CD14-positive monocyte (primary cell): ENCODE results near the gene DHRS1. TPM values are rescaled to one million over a fixed set of nuclear protein-coding genes. Genes with fewer than 3 reads are reported as not detected.

Experiments used
- DNase-seq, 3 donors: peaks; one replicate each; pipeline ENCODE4 v3.0.0-alpha.2; 2011 to 2022
- H2AFZ ChIP-seq: 2 replicates; pipeline ENCODE4 v1.6.0; 2012; ENCODE audit warnings: mild to moderate bottlenecking, low read depth, low read length, inconsistent platforms; ENCODE audit not compliant: insufficient read depth, poor library complexity, severe bottlenecking
- H3K27ac ChIP-seq, 2 donors: 1 replicate in 1 of 2; 2 replicates in 1 of 2; pipeline ENCODE4 v1.5.1; 2012 to 2013; ENCODE audit warnings: low read length in 2 of 2, control low read depth in 1 of 2, inconsistent platforms in 1 of 2, low read depth in 1 of 2, mild to moderate bottlenecking in 1 of 2
- H3K27me3 ChIP-seq, 2 donors: one replicate each; pipeline versions ENCODE4 v1.6.0 to v1.6.1; 2011 to 2013; ENCODE audit warnings: low read length in 2 of 2; ENCODE audit not compliant: control insufficient read depth in 2 of 2, insufficient read depth in 2 of 2
- H3K36me3 ChIP-seq, 2 donors: replicated peaks in 1 of 2; 1 replicate in 1 of 2; 2 replicates in 1 of 2; pipeline versions ENCODE4 v1.5.1 to v1.6.1; 2012 to 2013; ENCODE audit warnings: low read length in 2 of 2, control low read depth in 1 of 2, inconsistent platforms in 1 of 2, mild to moderate bottlenecking in 1 of 2; ENCODE audit not compliant: insufficient read depth in 2 of 2, control insufficient read depth in 1 of 2
- H3K4me1 ChIP-seq, 2 donors: 1 replicate in 1 of 2; 2 replicates in 1 of 2; pipeline versions ENCODE4 v1.5.1 to v1.6.1; 2012 to 2013; ENCODE audit warnings: low read length in 2 of 2, control low read depth in 1 of 2, inconsistent platforms in 1 of 2, mild to moderate bottlenecking in 1 of 2, moderate library complexity in 1 of 2; ENCODE audit not compliant: insufficient read depth in 2 of 2, control insufficient read depth in 1 of 2
- H3K4me2 ChIP-seq: replicated peaks from 2 replicates; pipeline ENCODE3; 2012; ENCODE audit warnings: low read length, moderate library complexity, mild to moderate bottlenecking; ENCODE audit not compliant: poor library complexity, severe bottlenecking; ENCODE audit errors: extremely low read depth
- H3K4me3 ChIP-seq, 3 experiments: fragments of 200-600 bp in 1 of 3; sonication (generic) in 1 of 3; replicated peaks in 1 of 3; 1 replicate in 2 of 3; 2 replicates in 1 of 3; pipeline ENCODE4 v1.5.1; 2011 to 2013; ENCODE audit warnings: low read length in 3 of 3, mild to moderate bottlenecking in 3 of 3, control low read depth in 2 of 3, low read depth in 2 of 3, inconsistent platforms in 1 of 3, moderate library complexity in 1 of 3
- H3K79me2 ChIP-seq: 2 replicates; pipeline ENCODE4 v1.6.0; 2012; ENCODE audit warnings: mild to moderate bottlenecking, control low read depth, inconsistent platforms, low read length, moderate library complexity; ENCODE audit not compliant: insufficient read depth
- H3K9ac ChIP-seq: 2 replicates; pipeline ENCODE4 v1.6.0; 2017; ENCODE audit warnings: low read length, mild to moderate bottlenecking; ENCODE audit not compliant: insufficient read depth, poor library complexity, severe bottlenecking
- H3K9me3 ChIP-seq, 2 donors: replicated peaks in 1 of 2; 1 replicate in 1 of 2; 2 replicates in 1 of 2; pipeline versions ENCODE4 v1.5.1 to v1.6.1; 2012 to 2013; ENCODE audit warnings: low read length in 2 of 2, control low read depth in 1 of 2; ENCODE audit not compliant: control insufficient read depth in 1 of 2, insufficient read depth in 1 of 2
- H4K20me1 ChIP-seq: 2 replicates; pipeline ENCODE4 v1.6.0; 2012; ENCODE audit warnings: mild to moderate bottlenecking, low read length, control low read depth, moderate library complexity; ENCODE audit not compliant: insufficient read depth
- H3K27ac Mint-ChIP-seq, 7 donors: one replicate each; pipeline ENCODE4 v1.8.0; 2020; ENCODE audit warnings: mild to moderate bottlenecking in 7 of 7, mixed read lengths in 7 of 7, moderate library complexity in 6 of 7, inconsistent platforms in 2 of 7
- H3K27me3 Mint-ChIP-seq, 3 donors: one replicate each; pipeline ENCODE4 v1.8.0; 2021 to 2022; ENCODE audit warnings: low read depth in 3 of 3, mild to moderate bottlenecking in 3 of 3, mixed read lengths in 3 of 3, moderate library complexity in 3 of 3, inconsistent platforms in 1 of 3
- H3K36me3 Mint-ChIP-seq, 2 donors: one replicate each; pipeline ENCODE4 v1.8.0; 2020; ENCODE audit warnings: mixed read lengths in 2 of 2, inconsistent platforms in 1 of 2, mild to moderate bottlenecking in 1 of 2
- H3K4me1 Mint-ChIP-seq: one replicate; pipeline ENCODE4 v1.8.0; 2020; ENCODE audit warnings: mild to moderate bottlenecking, mixed read lengths
- H3K4me3 Mint-ChIP-seq, 2 donors: one replicate each; pipeline ENCODE4 v1.8.0; 2020; ENCODE audit warnings: mild to moderate bottlenecking in 2 of 2, mixed read lengths in 2 of 2, moderate library complexity in 1 of 2
- H3K9me3 Mint-ChIP-seq, 7 donors: one replicate each; pipeline ENCODE4 v1.8.0; 2020 to 2022; ENCODE audit warnings: mixed read lengths in 7 of 7, mild to moderate bottlenecking in 6 of 7, moderate library complexity in 6 of 7, inconsistent platforms in 2 of 7
- WGBS: methylation state at CpG from one replicate; pipeline ENCODE4 v1.1.5; 2013; ENCODE audit warnings: missing lambda C conversion rate; ENCODE audit not compliant: insufficient coverage; 5-methylcytosine and 5-hydroxymethylcytosine counted together
- intact Hi-C, 2 donors: fragments of 100-400 bp; cut with micrococcal nuclease; formaldehyde crosslinking; loops; one replicate each; pipeline versions ENCODE4 v1.15.0 to v1.15.1; 2023
- polyA plus RNA-seq, 3 donors: library from polyadenylated mRNA; depleted of rRNA in 1 of 3; unstranded in 2 of 3; stranded (reverse) in 1 of 3; fragments of 300-500 nt in 2 of 3; fragments of >200 nt in 1 of 3; fragmentation: Illumina TruSeq in 2 of 3; gene quantifications; 1 replicate in 2 of 3; 2 replicates in 1 of 3; pipeline ENCODE4 v1.2.3, GENCODE V29; 2012 to 2021
- TF ChIP-seq, protein P1 (sequence below): fragments of 200-600 bp; IDR thresholded peaks from one replicate; pipeline ENCODE4 v1.8.0; 2022; ENCODE audit warnings: antibody characterized with exemption, mild to moderate bottlenecking

Gene DHRS1
- polyA plus RNA-seq, 3 donors, result 31.6 to 49.4 (median 48.8) TPM

DNA sequence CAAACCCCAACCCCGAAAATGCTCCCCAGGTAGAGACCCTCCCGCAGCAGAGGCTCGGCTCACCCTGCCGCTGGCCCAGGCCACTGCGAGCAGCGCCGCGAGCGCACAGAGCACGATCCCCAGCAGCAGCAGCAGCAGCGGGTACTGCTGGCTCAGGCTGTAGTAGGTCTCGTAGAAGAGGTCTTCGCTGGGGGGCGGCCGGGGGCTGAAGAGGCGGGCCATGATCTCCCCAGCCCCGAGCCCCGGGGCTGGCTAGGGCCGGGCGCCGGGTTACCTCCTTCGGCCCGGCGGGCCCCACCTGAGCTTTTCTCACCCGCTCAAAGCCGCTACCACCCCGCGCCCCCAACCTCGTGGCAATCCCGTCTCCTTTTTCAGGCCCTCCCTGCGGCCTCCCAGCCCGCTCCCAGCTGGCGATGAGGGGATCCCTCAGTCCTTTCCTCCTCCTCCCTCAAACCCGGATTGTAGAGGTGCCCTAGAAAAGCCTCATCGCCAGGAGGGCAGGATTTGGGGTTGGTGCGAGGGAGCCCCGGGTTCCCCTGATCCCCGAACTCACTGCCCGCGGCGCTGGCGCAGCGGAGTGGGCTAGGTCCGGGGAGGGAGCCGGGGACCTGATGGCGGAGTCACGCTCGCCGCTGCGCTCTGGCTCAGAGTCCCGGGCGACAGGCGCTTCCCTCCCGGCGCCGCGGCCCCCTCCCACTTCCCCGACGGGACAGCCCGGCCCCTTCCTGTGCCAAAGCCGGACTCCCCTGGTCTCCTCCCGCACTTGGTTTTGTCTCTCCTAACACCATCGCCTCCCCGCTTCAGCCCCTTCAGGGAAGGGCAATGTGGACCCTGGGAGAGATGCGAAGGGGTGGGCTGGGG, 35.1 kb upstream of the DHRS1 start, which contains the start of gene ADCY4:
TSS of gene ADCY4 (minus strand) at position 641 of the 861 bp plus-strand sequence. CDS start at position 222, 419 bp downstream.
- Histone ChIP-seq H3K27ac (no peak within 1 kb of the TSS), H4K20me1 (peaks cover 52% of the 10 kb centered on the region), H3K9ac (peak within 1 kb of the TSS; percentile 15), H3K4me3 (peak within 1 kb of the TSS; percentile 6 to 66 (median 18)), H3K27me3 (peaks cover 9 to 27% of the 10 kb centered on the region in 2 donors), H3K36me3 (peaks cover 19 to 26% of the 10 kb centered on the region in 2 donors), H3K4me2 (peak within 1 kb of the TSS; percentile 78), H2AFZ (peak within 1 kb of the TSS; percentile 14), H3K4me1 (peaks cover 86 to 97% of the 10 kb centered on the region in 2 donors), H3K9me3 (peaks cover 0 to 2% of the 10 kb centered on the region in 2 donors), H3K79me2 (peaks cover 20% of the 10 kb centered on the region)
- Mint-ChIP-seq H3K9me3 (peaks cover 0 to 9% (median 5%) of the 10 kb centered on the region in 7 donors), H3K4me1 (peaks cover 87% of the 10 kb centered on the region), H3K4me3 (peak within 1 kb of the TSS; percentile 74 to 89), H3K36me3 (peaks cover 43 to 50% of the 10 kb centered on the region in 2 donors), H3K27me3 (peaks cover 23 to 41% (median 36%) of the 10 kb centered on the region in 3 donors), H3K27ac (peak within 1 kb of the TSS in 4 of 7 donors; percentile 53 to 74 (median 54))
- under 1% methylated on average over 43 of the region's 65 CpGs for WGBS
- TF ChIP-seq, protein P1, sequence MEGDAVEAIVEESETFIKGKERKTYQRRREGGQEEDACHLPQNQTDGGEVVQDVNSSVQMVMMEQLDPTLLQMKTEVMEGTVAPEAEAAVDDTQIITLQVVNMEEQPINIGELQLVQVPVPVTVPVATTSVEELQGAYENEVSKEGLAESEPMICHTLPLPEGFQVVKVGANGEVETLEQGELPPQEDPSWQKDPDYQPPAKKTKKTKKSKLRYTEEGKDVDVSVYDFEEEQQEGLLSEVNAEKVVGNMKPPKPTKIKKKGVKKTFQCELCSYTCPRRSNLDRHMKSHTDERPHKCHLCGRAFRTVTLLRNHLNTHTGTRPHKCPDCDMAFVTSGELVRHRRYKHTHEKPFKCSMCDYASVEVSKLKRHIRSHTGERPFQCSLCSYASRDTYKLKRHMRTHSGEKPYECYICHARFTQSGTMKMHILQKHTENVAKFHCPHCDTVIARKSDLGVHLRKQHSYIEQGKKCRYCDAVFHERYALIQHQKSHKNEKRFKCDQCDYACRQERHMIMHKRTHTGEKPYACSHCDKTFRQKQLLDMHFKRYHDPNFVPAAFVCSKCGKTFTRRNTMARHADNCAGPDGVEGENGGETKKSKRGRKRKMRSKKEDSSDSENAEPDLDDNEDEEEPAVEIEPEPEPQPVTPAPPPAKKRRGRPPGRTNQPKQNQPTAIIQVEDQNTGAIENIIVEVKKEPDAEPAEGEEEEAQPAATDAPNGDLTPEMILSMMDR, result no peak
- DNase-seq, result peak in 2 of 3 donors; percentile 43 to 45
- intact Hi-C loops, result no loop called here

DNA sequence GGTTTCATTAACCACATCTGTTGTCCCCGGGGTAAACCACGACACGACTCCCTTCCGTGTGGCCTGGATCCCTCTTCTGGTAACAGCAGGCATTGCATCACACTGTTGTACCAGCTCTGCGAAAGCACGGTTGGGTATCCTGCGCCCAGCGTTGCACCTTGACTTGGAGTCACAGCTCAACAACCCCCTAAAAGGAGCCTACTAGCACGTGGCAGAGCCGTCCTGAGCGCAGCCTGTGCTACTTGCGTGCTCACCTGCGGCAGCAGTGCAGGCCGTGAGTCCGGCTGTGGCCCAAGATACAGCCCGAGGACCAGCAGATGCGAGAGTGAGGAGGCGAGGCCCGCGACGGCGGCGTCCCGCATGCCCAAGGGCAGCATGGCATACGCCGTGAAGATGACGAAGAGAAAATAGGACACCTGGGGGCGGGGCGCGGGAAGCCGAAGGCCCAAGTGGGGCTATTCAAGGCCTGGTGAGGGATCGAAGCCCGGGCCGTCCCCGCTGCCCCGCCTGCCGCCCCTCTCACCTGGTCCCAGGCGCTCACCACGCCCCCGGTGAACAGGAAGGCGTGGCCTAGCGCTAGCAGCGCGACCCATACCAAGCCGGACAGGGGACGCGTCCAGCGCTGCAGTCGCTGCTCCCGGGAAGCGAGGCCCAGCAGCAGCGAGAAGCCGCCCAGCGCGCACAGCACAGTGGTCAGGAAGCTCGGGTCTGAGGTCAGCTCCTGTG, 32.9 kb upstream of the DHRS1 start:
- no peak overlapping the region for H3K27ac ChIP-seq
- Mint-ChIP-seq H3K36me3 (peaks cover 30 to 38% of the 10 kb centered on the region in 2 donors), H3K27me3 (peaks cover 23 to 42% (median 40%) of the 10 kb centered on the region in 3 donors), H3K4me1 (peaks cover 89% of the 10 kb centered on the region), H3K4me3 (peak overlapping the region; percentile 74 to 88), H3K27ac (peak overlapping the region in 6 of 7 donors; percentile 41 to 70 (median 64)), H3K9me3 (peaks cover 0 to 9% (median 6%) of the 10 kb centered on the region in 7 donors)
- peak overlapping the region; percentile 78 for H3K4me2 ChIP-seq
- WGBS, result 11% methylated on average over 56 of the region's 56 CpGs
- intact Hi-C loops, result loop anchor here in 1 of 2 donors (2.0 kb wide), 1 partner anchor 98 kb away; no protein-coding TSS in a partner anchor
- H3K9me3 ChIP-seq, result peaks cover 0 to 2% of the 10 kb centered on the region in 2 donors
- H3K79me2 ChIP-seq, result no peaks in the 10 kb centered on the region
- H3K4me1 ChIP-seq, result peaks cover 92 to 95% of the 10 kb centered on the region in 2 donors
- peaks cover 37% of the 10 kb centered on the region for H4K20me1 ChIP-seq
- peaks cover 11 to 15% of the 10 kb centered on the region in 2 donors for H3K36me3 ChIP-seq
- peak; percentile 63 to 77 (median 67) for DNase-seq
- TF ChIP-seq, protein P1, result peak; percentile 86
- peaks cover 9 to 27% of the 10 kb centered on the region in 2 donors for H3K27me3 ChIP-seq
- H3K9ac ChIP-seq, result no peak overlapping the region
- H3K4me3 ChIP-seq, result peak overlapping the region in 1 of 3 experiments; percentile 67
- H2AFZ ChIP-seq, result peak overlapping the region; percentile 68
